DMS153 (cell line): ENCODE results near the gene SPTBN5.

Experiments
- DNase-seq: peaks from one replicate; lab custom pipeline; 2025; lab: John Stamatoyannopoulos, UW

Gene SPTBN5

DNA sequence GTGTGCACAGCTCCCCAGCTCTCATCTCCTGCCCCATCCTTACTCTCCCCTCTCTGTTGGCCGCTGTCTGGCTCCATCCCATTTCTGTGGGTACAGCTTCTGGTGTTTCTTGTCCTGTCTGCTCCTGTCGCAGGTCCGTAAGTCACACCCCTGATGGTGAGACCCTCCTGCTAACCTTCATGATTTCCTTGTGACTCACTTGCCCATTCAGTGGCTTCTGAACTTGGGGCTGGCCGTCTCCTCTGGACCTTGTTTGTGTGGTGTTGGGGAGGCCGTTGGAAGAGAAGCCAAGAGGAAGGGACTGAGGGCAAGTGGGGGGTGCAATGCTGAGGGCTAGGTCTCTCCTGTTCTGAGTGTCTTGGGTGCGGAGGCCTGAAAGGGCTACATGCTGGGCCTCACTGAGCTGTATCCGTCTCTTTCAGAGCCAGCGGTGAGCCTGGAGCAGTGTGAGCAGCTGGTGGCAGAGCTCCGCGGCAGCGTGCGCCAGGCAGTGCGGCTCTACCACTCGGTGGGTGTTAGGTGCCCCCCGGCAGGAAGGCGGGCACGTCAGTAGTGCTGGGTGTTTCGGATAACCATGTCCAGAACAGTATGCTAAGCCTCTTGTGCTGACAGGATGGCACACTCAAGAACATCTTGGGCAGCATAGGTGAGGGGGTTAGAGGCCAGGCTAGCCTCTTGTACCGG is 69.6 kb downstream of the SPTBN5 start:
- DNase-seq: no peak

DNA sequence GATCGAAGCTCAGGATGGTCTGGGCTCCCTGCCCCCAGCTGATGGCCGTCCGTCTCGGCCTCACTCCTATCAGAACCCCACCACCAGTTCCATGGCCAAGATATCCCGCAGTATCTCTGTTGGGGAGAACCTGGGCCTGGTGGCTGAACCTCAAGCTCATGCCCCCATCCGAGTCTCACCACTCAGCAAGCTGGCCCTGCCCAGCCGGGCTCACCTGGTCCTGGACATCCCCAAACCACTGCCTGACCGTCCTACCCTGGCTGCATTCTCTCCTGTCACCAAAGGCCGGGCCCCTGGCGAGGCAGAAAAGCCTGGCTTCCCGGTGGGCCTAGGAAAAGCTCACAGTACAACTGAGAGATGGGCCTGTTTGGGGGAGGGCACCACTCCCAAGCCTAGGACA is 70.4 kb downstream of the SPTBN5 start:
- no peak for DNase-seq

DNA sequence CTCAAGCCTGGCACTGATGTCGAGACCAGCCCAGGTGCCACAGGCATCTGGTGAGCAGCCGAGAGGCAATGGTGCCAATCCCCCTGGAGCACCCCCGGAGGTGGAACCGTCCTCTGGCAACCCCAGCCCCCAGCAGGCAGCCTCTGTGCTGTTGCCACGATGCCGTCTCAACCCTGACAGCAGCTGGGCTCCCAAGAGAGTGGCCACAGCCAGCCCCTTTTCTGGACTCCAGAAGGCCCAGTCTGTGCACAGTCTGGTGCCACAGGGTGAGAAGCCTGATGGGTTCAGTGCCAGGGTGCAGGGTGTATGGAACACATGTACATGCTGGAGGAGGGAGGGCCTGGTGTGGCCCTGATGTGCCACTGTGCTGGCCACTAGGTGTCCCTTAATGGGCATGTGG is 70.9 kb downstream of the SPTBN5 start:
- DNase-seq: no peak

DNA sequence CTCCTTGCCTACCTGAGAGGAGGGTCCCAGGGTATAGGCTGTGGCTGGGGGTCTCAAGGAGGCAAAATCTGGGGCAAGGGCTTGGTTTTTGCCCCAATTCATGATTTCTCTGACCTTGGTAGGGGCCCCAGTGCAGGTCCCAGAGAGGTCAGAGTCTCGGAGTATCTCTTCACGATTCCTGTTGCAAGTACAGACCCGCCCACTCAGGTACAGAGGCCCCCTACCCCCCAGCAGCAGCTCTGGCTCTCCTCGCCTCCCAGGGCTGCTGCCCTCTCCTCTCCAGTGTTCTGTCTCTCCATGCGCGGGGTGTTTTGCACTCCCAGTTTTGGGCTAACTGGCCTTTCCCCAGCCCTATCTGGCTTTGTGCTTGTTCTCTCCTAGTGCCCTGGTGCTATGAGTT is 71.4 kb downstream of the SPTBN5 start:
- no peak for DNase-seq

DNA sequence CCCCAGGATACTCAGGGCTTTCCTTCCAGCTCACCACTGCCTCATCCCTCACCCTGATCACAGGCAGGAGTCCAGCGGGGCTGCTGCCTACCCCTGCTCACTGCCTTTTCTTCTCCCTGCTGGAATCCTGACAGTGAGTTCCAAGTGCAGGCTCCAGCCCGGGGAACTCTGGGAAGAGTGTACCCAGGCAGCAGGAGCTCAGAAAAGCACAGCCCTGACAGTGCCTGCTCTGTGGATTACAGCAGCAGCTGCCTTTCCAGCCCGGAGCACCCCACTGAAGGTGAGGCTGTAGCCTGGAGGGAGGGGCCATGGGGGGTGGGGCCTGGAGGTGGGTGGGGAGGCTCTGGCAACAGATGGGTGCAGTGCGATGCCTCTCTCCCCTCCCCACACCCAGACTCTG is 72.0 kb downstream of the SPTBN5 start:
- DNase-seq: no peak

DNA sequence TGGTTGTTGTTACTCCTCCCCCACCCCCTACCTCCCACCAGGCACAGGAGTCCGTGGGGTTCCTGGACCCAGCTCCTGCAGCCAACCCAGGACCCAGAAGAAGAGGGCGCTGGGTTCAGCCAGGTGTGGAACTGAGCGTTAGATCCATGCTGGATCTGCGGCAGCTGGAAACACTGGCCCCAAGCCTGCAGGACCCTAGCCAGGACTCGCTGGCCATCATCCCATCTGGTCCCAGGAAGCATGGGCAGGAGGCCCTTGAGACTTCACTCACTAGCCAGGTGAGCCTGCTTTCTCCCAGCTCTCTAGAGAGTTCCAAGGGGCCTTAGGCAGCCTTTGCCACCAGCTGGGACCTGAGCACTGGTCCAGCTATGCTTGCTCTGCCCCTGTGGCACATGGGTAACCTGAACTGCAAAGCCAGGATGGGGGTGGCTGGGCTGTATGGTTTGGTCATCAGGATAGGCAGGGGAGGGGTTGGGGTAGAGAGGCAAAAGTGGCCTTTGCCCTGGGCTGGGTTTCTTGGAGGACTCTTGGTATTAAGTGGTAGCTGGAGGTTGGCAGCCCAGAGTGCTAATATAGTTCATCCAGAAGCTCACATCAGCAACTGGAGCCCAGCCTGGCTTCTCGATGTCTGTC is 72.9 kb downstream of the SPTBN5 start:
- no peak for DNase-seq

DNA sequence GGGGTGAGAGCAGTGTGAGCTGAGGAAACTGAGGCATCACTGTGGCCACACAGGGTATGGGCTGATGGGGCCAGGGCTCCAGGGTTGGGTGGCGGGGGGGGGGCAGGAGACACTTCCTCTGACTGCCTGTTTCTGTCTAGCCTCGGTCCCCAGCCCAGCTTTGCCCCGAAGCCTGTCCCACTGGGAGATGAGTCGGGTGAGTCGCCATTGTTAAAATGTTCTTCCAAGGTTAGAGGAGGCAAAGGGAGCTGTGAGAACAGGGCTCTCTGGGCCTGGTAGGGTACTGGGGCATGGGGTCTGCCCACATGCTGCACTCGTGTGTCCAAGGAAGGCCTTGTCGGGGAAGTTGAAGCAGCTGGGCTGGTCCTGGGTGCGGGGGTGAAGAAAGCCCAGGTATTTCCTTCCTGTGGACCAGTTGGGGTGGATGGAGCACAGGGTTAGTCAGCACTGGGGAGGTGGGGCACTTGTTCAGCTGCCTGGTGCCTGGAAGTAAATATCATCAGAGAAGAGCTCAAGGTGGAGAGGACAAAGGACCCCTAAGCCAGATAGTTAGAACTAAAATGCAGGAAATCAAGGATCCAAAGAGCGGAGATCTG is 74.3 kb downstream of the SPTBN5 start:
- DNase-seq: no peak

DNA sequence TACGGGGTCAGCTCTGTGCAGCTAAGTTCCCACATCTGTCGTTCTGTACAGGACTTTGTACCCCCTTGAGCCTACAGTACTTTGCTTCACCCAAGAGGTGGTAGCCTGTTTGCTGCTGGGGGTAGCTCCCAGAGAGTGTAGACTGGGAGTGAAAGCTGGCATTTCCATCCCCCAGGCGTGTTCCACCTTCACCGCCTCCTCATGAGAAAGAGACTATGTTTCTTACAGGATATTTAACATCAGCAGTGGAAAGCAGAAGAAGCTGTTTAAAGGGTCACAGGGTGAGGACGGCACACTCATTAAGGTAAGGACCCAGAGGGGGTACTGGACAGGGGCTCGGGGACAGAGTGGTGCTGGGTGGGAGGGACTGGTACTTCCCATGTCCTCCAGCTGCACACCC is 76.1 kb downstream of the SPTBN5 start:
- DNase-seq: no peak

DNA sequence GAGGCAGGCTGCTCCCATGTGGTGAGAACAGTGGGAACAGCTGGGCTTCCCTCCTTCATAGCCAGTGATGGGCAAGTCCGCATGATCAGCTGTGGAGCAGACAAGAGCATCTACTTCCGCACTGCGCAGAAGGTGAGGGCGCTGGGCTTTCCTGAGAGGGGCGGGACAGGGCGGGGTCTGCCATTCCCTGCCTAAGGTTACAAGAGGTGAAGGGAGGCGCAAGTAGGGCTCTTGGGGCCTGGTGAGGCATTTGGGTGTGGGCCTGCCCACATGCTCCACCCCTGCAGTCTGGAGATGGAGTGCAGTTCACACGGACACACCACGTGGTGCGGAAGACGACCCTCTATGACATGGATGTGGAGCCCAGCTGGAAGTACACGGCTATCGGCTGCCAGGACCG is 76.5 kb downstream of the SPTBN5 start:
- no peak for DNase-seq

DNA sequence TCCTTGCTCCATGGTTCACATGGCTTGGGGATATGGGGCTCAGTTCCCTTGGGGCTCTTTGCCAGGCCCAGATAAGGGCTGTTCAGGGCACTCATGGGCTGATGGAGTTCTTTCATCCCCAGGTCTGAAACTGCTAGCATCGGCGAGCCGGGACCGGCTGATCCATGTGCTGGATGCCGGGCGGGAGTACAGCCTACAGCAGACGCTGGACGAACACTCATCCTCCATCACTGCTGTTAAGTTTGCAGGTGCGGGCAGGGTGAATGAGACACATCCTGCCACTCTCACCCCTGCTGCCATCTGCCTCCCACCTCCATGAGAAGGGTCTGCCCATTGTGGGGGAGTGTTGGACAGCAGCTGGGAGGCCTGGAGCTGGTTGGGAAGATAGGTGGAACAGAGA is 77.1 kb downstream of the SPTBN5 start:
- no peak for DNase-seq

DNA sequence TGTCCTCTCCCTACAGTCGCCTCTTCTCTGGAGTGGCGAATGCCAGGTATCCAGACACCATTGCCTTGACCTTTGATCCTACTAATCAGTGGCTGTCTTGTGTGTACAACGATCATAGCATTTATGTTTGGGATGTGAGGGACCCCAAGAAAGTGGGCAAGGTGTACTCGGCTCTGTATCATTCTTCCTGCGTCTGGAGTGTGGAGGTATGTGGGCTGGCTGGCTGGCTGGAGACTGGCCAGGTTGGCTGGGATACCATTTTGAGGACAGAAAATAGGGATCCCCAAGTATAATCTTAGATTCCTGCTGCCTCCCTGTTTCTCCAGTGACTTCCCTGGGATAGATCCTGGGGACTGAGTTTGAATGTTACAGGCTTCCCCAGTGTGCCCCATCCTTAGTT is 79.3 kb downstream of the SPTBN5 start:
- DNase-seq: no peak

DNA sequence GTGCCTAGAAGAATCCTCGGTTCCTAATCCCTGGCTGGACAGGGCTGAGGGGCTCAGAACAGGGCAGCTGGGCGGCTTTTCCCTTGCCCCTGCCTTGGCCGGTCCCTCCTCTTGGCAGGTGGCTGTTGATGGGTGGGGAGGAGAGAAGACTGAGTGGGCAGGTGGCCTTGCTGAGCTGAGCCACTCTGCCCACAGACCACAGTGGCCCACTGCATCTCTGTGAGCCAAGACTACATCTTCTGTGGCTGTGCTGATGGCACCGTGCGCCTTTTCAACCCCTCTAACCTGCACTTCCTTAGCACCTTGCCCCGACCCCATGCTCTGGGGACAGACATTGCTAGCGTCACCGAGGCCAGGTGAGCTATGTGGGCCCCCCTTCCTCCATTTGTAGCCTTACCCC is 80.4 kb downstream of the SPTBN5 start:
- DNase-seq: no peak

DNA sequence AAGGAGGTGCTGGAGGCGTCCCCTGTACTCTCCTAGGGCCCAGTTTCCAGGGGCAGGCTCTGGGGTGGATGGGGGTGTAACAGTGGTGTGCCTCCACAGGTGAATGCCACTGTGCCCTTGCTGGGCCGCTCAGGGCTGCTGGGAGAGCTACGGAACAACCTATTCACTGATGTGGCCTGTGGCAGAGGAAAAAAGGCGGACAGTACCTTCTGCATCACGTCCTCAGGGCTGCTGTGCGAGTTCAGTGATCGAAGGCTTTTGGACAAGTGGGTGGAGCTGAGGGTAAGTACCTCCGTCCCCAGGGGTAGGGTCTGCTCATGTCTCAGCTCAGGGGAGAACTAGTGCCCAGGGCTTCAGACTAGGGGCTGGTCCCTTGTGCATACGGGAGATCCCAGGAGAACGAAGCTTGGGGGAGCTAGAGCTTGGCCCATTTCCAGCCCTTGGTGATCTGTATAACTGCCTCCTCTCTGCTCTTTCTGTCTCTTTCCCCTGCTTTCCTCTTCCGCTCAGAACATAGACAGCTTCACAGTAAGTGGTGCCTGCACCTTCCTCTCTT is 81.0 kb downstream of the SPTBN5 start:
- no peak for DNase-seq

DNA sequence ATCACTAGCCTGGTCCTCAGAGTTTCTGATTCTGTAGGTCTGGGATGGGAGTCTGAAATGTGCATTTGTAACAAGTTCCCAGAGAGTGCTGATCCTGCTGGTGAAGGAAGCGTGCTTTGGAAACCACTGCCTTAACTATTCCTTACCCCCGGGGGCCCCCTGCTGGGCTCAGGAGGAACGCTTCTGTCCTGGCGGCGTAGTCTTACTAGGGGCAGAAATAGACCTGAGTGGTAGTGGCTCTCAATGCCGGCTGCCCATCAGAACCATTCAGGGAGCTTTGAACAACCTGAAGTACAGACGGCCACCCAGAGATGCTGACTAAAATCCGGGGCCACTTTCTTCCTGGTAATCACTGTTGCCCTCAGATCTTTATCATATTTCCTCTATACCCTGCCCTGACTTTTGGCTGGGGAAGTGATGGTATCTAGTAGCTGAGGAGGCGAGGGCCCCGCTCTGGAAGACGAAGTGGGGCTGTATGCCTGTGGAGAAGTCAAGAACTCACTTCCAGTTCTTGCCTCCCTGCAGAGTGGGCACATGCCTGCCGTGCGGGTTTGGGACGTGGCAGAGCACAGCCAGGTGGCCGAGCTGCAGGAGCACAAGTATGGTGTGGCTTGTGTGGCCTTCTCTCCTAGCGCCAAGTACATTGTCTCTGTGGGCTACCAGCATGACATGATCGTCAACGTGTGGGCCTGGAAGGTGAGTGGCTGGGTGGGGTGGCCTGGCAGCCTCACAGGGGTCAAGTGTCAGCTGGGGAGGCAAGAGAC is 82.2 kb downstream of the SPTBN5 start:
- DNase-seq: no peak

DNA sequence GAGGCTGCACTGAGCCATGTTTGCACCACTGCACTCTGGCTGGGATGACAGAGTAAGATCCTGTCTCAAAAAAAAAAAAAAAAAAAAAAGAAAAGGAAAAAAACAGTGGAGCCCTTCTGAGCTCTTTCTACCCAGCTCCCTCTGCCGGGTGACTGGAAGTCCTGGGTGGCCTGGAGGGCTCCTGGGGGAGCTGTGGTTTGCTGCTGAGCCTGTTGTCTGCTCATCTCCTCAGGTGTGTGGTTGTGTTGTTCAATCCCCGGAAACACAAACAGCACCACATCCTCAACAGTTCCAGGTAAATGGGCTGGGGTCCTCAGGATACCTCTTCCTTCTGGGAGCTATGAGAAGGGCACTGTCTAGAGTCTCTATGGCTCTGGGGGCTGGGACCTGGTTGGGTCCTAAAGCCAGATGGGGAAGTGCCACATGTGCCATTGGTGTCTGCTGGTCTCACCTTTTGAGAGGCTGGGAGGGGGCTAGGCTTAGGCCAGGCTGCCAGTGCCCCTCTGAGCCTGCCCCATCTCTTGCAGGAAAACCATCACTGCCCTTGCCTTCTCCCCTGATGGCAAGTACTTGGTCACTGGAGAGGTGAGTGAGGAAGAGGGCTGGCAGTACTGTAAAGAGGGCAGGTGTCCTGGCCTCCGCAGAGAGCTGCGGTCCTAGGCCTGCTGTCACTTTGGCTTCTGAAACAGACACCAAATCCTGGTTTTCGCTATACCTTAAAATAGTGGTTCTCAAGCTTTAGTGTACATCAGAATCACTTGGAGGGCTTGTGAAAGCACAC is 83.0 kb downstream of the SPTBN5 start:
- no peak for DNase-seq

DNA sequence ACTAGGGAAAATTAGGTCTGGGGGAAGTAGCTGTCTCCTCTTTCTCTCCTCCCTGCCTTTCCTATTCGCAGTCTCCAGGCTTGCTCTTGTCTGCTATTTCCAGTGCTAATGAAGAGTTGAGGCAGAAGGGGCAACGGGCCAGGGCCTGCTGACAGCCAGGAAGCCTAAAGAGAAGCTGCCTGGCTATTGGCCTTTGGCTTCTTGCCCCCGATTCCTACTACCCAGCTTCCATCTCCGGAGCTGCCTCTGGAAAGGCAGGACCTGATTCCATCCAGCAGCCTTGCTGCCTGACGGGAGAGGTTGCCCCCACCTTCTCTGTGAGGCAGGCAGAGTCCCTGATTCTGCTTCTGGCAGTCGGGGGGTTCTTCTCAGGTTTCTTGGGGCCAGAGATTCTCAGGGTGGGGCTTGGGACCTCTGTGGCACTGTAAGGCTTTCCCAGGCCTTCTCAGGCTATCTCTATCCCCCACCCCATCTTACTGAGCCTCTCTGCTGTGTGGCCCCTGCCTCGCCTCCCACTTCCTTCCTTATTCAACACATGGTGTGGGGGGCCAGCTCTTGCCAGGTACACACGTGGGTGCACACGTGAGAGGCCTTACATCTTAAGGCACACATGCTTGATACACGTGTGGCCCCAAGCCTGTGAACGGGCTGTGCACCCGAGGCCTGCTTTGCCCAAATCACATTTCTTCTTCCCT is 84.2 kb downstream of the SPTBN5 start:
- no peak for DNase-seq

DNA sequence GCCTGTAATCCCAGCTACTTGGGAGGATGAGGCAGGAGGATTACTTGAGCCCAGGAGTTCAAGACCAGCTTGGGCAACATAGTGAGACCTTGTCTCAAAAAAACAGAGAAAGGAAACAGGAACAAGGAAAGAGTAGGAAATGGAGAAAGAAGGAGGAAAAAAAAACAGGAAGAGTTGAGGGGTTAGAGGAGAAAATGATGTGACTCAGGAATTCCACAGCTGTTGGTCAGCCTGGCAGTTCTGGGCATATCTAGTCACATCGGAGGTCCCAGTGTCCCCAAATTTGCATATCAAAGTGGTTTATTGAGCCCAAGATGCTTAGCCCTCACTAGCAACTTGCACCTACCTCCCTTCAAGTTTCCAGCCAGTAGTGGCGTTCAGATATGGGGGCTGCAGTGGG is 84.7 kb downstream of the SPTBN5 start:
- DNase-seq: no peak

DNA sequence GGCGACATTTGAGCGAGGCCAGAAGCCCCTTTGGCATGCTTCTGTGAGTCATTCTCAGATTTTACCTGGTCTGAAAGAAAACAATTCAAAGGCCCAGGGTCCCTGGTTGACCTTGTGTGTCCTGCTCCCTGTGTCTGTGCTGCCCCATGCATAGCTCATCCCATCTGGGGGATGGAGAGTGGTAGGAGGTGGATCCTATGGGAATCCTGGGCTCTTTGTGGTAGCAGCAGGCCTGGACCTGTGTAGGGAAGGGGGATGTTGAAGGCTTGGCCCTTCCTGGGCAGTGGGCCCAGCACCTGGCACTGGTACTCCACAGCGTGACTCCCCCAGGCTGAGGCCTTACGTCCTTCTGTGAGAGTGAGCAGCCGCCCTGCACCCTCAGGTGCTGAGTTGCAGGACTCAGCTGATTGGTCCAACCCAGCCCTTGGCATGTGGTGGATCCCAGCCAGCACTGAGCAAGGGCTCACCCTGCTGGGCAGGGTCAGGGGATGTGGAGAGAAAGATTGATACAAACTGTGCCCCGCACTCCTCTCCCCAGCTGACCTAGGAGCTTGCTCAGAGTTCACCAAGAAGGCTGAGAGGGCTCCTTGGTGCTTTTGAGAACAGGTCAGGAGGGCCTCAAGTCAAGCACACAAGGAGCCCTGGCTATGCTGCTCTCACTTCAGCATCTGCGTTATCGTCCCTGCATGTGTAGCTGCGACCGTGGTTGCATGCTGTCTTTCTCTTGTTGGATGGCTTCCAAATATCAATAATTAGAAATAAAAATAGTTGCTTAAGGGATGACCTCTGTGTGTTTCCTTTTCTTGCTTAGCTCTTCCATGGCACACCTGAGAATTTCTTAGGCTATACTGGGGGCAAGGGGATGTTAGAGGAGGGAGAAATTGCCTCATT is 87.3 kb downstream of the SPTBN5 start:
- DNase-seq: no peak

DNA sequence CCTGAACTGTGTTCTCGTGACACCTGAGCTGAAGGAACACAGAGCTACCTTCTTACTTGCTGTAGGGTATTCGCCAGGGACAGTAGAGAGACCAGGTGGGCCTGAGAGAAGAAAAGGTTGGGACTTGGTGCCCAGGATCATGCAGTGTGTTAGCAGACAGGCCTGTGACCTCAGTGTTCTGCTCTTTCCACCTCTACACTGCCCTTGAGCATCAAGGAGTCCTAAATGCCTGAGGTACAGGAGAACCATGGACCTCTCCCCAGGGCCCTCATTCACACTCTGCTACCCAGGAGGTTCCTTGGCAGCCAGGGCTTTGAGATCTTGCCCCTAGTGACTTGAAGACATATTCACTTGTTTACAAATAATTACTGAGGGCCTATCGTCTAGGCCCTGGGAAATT is 88.1 kb downstream of the SPTBN5 start:
- DNase-seq: no peak
